ENCODE data around the gene ZNF516. TPM values are rescaled to one million over a fixed set of nuclear protein-coding genes. Genes with fewer than 3 reads are reported as not detected.

ZNF516 gene
- total and polyA plus RNA-seq, 2 of the 4 experiments (the other 2 are of a cell fraction), result 7.9 to 16.9 TPM

GRCh38 chr18:76483780-76484179, 11.3 kb downstream of the ZNF516 start:
- Histone ChIP-seq H3K4me2 (ENCODE audit: low read depth, low read length) (no peak overlapping the region), H3K4ac (ENCODE audit: low read depth, low read length) (no peak overlapping the region), H2AFZ (replicated peaks; ENCODE audit: low read length, poor library complexity) (no peak overlapping the region), H3K79me1 (ENCODE audit: low read depth in 1 of 2, low read length in 2 of 2) (peaks cover 22 to 85% of the 10 kb centered on the region in 2 experiments), H3K4me3 (ENCODE audit: insufficient read depth, low read depth, low read length) (no peak overlapping the region), H4K91ac (ENCODE audit: insufficient read depth, low read depth, low read length) (no peak overlapping the region), H3K27ac (ENCODE audit: insufficient read depth, low read length) (no peak overlapping the region), H3K9me3 (ENCODE audit: control insufficient read depth, insufficient read depth, low read length) (no peaks in the 10 kb centered on the region), H3K56ac (ENCODE audit: extremely low read depth, insufficient read depth, low read length) (no peak overlapping the region), H3K36me3 (ENCODE audit: control insufficient read depth, insufficient read depth, low read length) (peaks cover 7% of the 10 kb centered on the region; the same call in 1 of the 2 replicates), H3K9me1 (ENCODE audit: insufficient read depth, low read length) (peaks cover 27% of the 10 kb centered on the region), H2BK20ac (ENCODE audit: low read depth, low read length) (no peak overlapping the region), H4K20me1 (ENCODE audit: insufficient read depth, low read length) (peaks cover 70% of the 10 kb centered on the region), H2BK120ac (ENCODE audit: low read depth, low read length) (no peak overlapping the region), H4K5ac (ENCODE audit: low read depth, low read length) (no peak overlapping the region), H3K4me1 (ENCODE audit: control insufficient read depth, insufficient read depth, low read length) (peaks cover 21% of the 10 kb centered on the region), H2AK5ac (ENCODE audit: low read depth, low read length) (no peak overlapping the region), H3K27me3 (ENCODE audit: control insufficient read depth, insufficient read depth, low read length) (no peaks in the 10 kb centered on the region), H2BK15ac (ENCODE audit: low read depth, low read length) (no peak overlapping the region), H3K9ac (ENCODE audit: low read depth, low read length) (no peak overlapping the region), H2AK9ac (replicated peaks; ENCODE audit: low read depth, low read length, poor library complexity) (no peak overlapping the region), H3K23ac (ENCODE audit: low read depth, low read length) (no peak overlapping the region), H3K18ac (ENCODE audit: low read depth, low read length) (no peak overlapping the region), H4K8ac (ENCODE audit: low read depth in 2 of 2, low read length in 2 of 2) (no peak overlapping the region), H2BK5ac (ENCODE audit: low read depth, low read length, poor library complexity, severe bottlenecking) (no peak overlapping the region), H3K14ac (replicated peaks; ENCODE audit: low read depth, low read length) (no peak overlapping the region)
- DNase-seq (no peak), ATAC-seq (ENCODE audit: low read depth) (no peak)
- POLR2A ChIA-PET (ENCODE audit: unreplicated experiment), result no interaction called here
- no TSS peak for BruUV-seq (replicated peaks)
- in situ Hi-C loops (cut with MboI; ENCODE audit: low sequenced_read_pairs), result no loop called here
- intact Hi-C loops (cut with micrococcal nuclease), result no loop called here
- WGBS, 2 experiments (ENCODE audit: extremely low coverage in 2 of 2, insufficient read length in 1 of 2), result 85% methylated on average over 5 of the region's 10 CpGs; no CpG with 5 or more reads in 1 of the 2 experiments
- CTCF ChIA-PET, result no interaction called here
- TF ChIP-seq BHLHE40 (IDR thresholded peaks at IDR 0.05; ENCODE audit: low read depth, low read length) (no peak), CHD1 (IDR thresholded peaks at IDR 0.05; ENCODE audit: low read depth, low read length) (no peak), RFX5 (IDR thresholded peaks at IDR 0.05; ENCODE audit: low read depth, low read length) (no peak)
- dilution Hi-C loops (cut with HindIII; ENCODE audit: low sequenced_read_pairs, unreplicated experiment), result no loop called here
